HG02938 (cell line): Measurements from ENCODE around the gene MED10.

Source experiments
- ATAC-seq: cut with Tn5 transposase; IDR thresholded peaks from one replicate; pipeline ENCODE4 v1.9.1; 2021; ENCODE audit warnings: mild to moderate bottlenecking, moderate library complexity; ENCODE audit not compliant: unreplicated experiment

The MED10 gene

GRCh38 chr5:6399980-6400910 is 21.9 kb upstream of the MED10 start:
- no peak for ATAC-seq

GRCh38 chr5:6398570-6399230 is 20.4 kb upstream of the MED10 start:
- no peak for ATAC-seq

GRCh38 chr5:6397536-6398269 is 19.4 kb upstream of the MED10 start:
- no peak for ATAC-seq

- no peak for ATAC-seq
These were observed 18.6 kb upstream of the MED10 start for GRCh38 chr5:6396836-6397535.

GRCh38 chr5:6396043-6396442 is 17.7 kb upstream of the MED10 start:
- no peak for ATAC-seq

- ATAC-seq: no peak
These were observed 17.3 kb upstream of the MED10 start for GRCh38 chr5:6395621-6396020.

- ATAC-seq: no peak
These were observed 16.7 kb upstream of the MED10 start for GRCh38 chr5:6395102-6395445.

- ATAC-seq: no peak
These were observed 16.2 kb upstream of the MED10 start for GRCh38 chr5:6394429-6395101.

- no peak for ATAC-seq
These were observed 15.3 kb upstream of the MED10 start for GRCh38 chr5:6393596-6394194.

- ATAC-seq: no peak
These were observed 14.2 kb upstream of the MED10 start for GRCh38 chr5:6392561-6392960.

GRCh38 chr5:6391151-6391550 is 12.8 kb upstream of the MED10 start:
- no peak for ATAC-seq

GRCh38 chr5:6389946-6390530 is 11.7 kb upstream of the MED10 start:
- no peak for ATAC-seq

GRCh38 chr5:6389397-6389796 is 11.1 kb upstream of the MED10 start:
- no peak for ATAC-seq

GRCh38 chr5:6387970-6388369 is 9.6 kb upstream of the MED10 start:
- no peak for ATAC-seq

- ATAC-seq: no peak
These were observed 7.9 kb upstream of the MED10 start for GRCh38 chr5:6386271-6386670.

- ATAC-seq: no peak
These were observed 6.5 kb upstream of the MED10 start for GRCh38 chr5:6384856-6385255.

- no peak for ATAC-seq
These were observed 5.0 kb upstream of the MED10 start for GRCh38 chr5:6383376-6383775.

GRCh38 chr5:6379246-6379645 is 899 bp upstream of the MED10 start:
- ATAC-seq: no peak

- no peak for ATAC-seq
These were observed 388 bp upstream of the MED10 start for GRCh38 chr5:6378766-6379103.

- no peak for ATAC-seq
These were observed 804 bp downstream of the MED10 start for GRCh38 chr5:6377582-6377904.
